ENCODE results near the gene ENTR1. TPM values are rescaled to one million over a fixed set of nuclear protein-coding genes. Genes with fewer than 3 reads are reported as not detected.

ENTR1 gene
- total RNA-seq, 1 experiment from 2014 or later: 20.9 TPM

- DNase-seq (ENCODE audit: low read depth): no peak
These were observed 32.9 kb downstream of the ENTR1 start for GRCh38 chr9:136377341-136378169.

- DNase-seq (ENCODE audit: low read depth): no peak
These were observed 34.0 kb downstream of the ENTR1 start for GRCh38 chr9:136376457-136376856.

GRCh38 chr9:136375096-136375495 lies 35.3 kb downstream of the ENTR1 start:
- DNase-seq (ENCODE audit: low read depth): no peak

DNA sequence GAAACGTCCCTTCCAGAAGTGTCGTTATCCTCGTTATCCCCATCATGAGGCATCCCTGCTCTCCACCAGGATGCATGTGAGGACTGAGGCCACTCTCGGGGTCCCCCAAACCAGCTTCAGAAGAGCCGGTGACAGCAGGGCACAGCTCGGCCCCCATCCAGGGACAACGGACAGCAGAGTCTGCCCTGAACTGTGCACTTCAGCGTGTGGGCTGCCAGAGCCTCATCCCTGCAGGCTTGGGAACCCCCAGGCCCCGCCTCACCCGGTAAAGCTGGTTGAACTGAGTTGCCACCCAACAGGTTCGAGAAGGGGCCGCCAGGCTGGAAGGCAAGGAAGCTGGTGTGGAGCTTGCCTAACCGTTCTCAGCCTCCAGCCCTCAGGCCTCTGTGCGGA lies 36.2 kb downstream of the ENTR1 start:
- DNase-seq (ENCODE audit: low read depth): no peak

GRCh38 chr9:136373300-136374182 lies 36.9 kb downstream of the ENTR1 start, which contains the start of gene CARD9:
CARD9 (minus strand) TSS chr9:136373669; CDS start chr9:136372078, 1,591 bp downstream.
- DNase-seq (ENCODE audit: low read depth): no peak

DNA sequence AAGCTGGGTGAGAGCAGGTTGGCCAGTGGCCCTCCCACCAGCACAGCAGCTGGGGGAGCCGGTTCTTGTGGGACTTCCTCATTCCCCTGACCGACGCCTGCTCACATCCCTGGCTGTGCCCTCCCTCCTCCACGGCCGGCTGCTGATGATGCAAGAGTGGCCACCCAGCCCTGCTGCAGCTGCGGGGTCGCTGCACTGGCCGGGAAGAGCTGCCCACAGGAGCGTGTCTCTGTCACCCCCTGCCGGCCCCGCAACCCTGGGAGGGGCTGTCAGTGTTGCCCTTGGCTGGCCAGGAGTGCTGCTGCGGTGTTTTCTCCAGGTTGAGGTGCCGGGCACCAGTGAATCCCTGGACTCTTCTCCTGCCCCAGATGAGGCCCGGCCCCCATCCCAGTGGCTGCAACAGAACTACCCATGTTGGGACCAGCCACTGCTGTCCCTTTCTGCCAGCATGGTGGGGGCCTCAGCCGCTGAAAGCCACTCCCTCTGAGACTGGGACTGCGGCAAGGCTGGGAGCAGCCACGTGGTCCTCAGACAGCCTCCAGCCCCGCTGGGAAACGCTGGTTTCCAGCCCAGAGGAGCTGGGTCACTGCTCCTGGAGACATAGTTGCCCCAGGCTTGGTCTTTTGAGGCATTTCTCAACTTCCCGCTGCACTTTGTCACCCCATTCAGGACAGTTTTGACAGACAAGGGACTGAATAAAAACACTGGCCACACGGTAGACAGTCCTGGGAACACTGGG lies 37.7 kb downstream of the ENTR1 start:
- peak; percentile 73 for DNase-seq (ENCODE audit: low read depth)

DNA sequence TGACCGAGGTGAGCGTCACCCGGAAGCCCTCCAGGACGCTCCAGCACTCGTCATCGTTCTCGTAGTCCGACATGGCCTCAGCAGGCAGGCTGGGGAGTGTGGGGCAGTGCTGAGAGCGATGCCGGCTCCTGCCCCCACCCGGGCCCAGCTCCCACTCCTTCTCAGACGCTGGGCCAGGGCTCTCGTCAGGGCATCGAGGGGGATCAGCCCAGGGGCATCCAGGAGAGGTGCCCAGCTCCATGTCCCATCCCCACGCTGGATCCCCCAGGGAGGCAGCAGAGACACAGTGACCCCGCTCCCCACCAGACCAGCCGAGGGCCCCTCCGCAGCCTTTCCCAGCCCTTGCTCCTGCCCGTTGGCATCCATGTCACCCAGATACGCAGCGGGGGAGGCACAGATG lies 38.4 kb downstream of the ENTR1 start:
- no peak for DNase-seq (ENCODE audit: low read depth)

GRCh38 chr9:136371533-136371880 lies 38.9 kb downstream of the ENTR1 start:
- DNase-seq (ENCODE audit: low read depth): no peak

- DNase-seq (ENCODE audit: low read depth): no peak
These were observed 39.5 kb downstream of the ENTR1 start for GRCh38 chr9:136370687-136371532.

GRCh38 chr9:136370037-136370436 lies 40.4 kb downstream of the ENTR1 start:
- no peak for DNase-seq (ENCODE audit: low read depth)

DNA sequence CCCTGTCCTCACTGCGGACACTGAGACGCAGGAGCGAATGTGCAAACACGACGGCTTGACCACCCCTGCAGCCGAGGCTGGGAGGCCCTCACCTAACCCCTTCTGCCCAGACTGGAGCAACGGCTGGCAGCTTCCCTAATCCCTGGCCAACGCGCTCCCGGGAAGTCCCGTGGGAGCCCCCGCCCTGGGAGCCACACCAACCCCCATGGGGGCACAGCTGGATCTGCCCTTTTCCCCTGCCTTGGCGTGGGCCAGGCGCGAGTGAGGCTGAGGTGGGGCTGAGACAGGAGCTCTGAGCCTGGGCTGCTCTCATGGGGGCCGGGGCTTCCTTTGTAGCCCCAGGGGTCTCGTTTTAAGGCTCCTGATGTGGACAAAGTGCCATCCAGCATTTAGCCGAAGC lies 42.2 kb downstream of the ENTR1 start:
- no peak for DNase-seq (ENCODE audit: low read depth)

GRCh38 chr9:136367296-136368145 lies 42.9 kb downstream of the ENTR1 start:
- DNase-seq (ENCODE audit: low read depth): no peak

DNA sequence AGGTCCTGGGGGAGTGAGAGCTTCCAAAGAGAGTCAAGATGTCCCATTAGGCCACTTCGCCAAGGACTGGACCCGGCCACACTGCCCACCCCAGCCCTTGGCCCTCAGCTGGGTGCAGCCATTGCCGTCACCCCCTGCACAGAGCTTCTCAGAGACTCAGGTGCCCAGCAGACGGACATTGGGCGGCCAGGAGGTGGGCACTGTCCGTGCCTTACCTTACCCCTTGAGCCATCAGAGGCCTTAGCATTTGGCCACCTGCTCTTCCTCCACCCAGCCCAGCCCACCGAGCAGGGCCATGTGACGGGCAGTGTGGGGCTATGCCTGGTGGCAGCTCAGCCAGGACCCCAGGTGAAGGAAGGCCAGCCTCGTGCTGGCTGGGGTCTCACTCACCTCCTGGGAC lies 43.6 kb downstream of the ENTR1 start:
- DNase-seq (ENCODE audit: low read depth): no peak

- DNase-seq (ENCODE audit: low read depth): no peak
These were observed 44.6 kb downstream of the ENTR1 start for GRCh38 chr9:136365775-136366222.

DNA sequence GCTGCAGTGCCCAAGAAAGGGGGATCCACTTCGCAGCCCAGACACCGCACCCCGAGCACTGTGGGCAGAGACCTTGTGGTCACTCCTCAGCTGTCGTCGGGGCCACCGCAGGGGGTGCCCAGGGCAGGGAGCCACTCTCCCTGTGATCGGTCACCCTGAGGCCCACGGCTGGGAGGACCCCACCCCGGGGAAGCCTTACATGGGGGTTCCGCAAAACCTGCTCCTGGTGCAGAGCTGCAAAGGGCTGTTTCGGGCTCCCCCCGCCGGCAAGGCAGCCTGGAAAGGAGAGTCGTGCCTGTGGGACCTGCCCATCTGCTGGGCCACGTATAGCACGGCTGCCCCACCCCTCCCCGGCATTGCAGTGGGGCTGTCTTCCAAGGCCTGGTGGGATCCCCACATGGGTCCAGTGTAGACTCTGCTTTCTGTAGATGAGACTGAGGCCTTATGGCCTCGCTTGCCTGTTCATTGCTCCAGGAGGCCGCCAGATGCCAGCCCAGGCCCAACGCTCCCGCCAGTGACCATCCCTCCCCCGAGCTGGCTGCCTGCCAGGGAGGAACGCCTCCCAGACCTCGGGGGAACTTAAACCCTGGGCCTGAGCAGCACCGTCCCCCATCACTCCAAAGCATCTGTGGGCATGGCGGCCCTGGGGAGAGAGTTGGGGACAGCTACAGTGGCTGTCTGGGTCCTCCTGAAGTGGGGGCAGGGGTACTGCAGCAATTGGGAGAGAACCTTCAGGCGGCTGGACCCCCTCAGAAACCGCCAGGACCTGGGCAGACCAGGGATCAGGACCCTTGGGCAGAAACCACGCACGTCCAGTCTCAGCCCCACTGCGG lies 45.3 kb downstream of the ENTR1 start:
- DNase-seq (ENCODE audit: low read depth): no peak

DNA sequence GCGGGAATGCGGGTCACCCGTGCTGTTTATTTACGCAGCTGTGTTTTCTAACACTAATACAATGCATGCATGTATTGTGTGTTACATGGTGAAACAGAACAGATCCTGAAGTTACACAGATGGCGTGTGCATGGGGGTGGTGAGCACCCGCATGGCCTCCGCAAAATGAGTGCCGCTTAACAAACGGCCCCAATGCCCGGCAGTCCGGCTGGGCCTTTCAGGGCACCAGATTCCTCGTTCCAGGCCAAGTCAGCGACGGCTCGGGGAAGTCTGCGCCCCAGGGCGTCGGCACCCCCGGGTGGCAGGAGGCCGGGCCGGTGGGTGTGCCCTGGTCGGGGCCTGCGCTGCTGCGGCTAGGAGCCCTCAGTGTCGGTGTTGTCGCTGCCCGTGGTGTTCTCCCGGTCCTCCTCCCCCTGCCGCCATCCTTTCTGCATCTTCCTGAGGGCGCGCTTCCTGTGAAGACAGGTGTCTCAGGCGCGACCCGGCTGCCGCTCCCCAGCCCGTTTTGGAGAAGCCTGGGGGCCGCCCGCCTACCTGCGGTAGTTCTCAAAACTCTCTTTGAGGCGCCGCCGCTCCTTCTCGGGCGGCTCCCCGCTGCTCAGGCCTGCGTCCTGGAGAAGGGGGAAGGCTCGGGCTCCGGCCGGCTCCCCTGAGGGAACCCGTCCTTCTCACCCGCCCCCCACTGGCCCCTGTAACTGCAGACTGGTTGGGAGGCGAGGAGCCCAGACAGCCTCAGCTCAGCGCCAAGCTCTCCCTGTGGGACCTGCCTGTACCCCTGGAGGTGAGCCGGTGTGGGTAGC lies 46.3 kb downstream of the ENTR1 start:
- no peak for DNase-seq (ENCODE audit: low read depth)

GRCh38 chr9:136363106-136363948 lies 47.1 kb downstream of the ENTR1 start, which contains the start of gene DNLZ:
DNLZ (minus strand) TSS chr9:136363744; CDS start chr9:136363714, 30 bp downstream.
- DNase-seq (ENCODE audit: low read depth): peak; percentile 89

Data from RPMI7951 (cell line).